ENCODE data around the gene GRID2. TPM values are rescaled to one million over a fixed set of nuclear protein-coding genes. Genes with fewer than 3 reads are reported as not detected.

The GRID2 gene
- total RNA-seq, 1 donor from 2014 or later: 0.05 TPM

DNA sequence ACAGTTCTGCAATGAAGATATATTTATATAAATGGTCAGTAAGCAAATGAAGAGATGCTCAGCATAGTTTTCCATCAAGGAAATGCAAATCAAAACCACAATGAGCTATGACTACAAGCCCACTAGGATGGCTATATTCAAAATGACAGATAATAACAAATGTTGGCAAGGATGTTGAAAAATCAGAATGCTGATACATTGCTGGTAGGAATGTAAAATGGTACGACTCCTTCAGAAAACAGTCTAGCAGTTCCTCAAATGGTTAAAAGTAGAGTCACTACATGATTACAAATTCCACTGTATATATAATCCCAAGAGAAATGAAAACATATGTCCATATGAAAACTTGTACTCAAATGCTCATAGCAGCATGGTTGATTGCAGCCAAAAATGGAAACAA lies 1099.8 kb downstream of the GRID2 start:
- DNase-seq (ENCODE audit: low spot score): no peak

- DNase-seq (ENCODE audit: low spot score): no peak
These were observed 1103.9 kb downstream of the GRID2 start for GRCh38 chr4:93407493-93408275.

- no peak for DNase-seq (ENCODE audit: low spot score)
These were observed 1105.3 kb downstream of the GRID2 start for GRCh38 chr4:93409035-93409434.

DNA sequence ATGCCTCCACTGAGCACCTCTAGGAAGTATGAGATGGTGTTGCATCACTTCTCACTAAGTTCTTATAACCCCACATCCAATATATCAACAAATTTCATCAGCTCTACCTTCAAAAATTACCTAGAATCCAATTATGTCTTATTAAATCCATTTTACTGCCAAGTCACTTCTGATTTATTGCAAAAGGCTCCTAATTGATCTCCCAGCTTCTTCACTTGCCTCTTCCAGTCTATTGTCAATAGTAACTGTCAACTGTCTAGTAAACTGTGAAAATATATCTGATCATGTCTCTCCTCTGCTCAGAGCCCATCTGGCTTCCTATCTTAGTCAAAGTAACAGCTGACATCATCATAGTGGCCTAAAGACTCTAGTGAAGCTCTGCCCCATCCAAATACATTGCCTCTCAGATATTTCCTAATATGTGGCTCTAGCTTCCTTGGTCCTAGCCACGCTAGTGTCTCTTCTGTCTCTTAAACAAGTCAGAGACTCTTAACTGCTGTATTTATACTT lies 1110.3 kb downstream of the GRID2 start:
- DNase-seq (ENCODE audit: low spot score): no peak

- no peak for DNase-seq (ENCODE audit: low spot score)
These were observed 1112.8 kb downstream of the GRID2 start for GRCh38 chr4:93416344-93417128.

DNA sequence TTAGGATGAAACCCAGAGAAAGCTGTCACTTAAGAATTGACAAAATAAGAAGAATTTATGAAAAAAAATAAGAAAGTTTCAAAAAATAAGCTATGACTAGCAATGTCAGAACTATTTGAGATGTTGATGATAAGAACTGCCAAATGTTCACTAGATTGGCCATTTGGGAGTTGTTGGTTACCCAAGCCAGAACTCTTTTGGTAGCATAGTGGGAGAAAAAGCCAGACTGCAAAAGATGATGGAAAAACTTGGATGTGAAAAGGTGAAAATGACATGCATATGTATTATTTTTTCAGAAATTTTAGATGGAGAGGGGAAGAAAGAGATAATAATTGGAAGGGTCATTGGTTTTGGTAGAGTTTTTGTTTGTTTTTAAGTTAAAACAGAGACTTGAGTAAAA lies 1127.6 kb downstream of the GRID2 start:
- DNase-seq (ENCODE audit: low spot score): no peak

GRCh38 chr4:93433840-93434239 lies 1130.1 kb downstream of the GRID2 start:
- DNase-seq (ENCODE audit: low spot score): no peak

- DNase-seq (ENCODE audit: low spot score): no peak
These were observed 1132.3 kb downstream of the GRID2 start for GRCh38 chr4:93436000-93436626.

GRCh38 chr4:93437991-93438390 lies 1134.2 kb downstream of the GRID2 start:
- no peak for DNase-seq (ENCODE audit: low spot score)

- DNase-seq (ENCODE audit: low spot score): no peak
These were observed 1141.1 kb downstream of the GRID2 start for GRCh38 chr4:93444860-93445259.

- no peak for DNase-seq (ENCODE audit: low spot score)
These were observed 1142.3 kb downstream of the GRID2 start for GRCh38 chr4:93446038-93446437.

- DNase-seq (ENCODE audit: low spot score): no peak
These were observed 1145.0 kb downstream of the GRID2 start for GRCh38 chr4:93448691-93449293.

GRCh38 chr4:93451954-93452353 lies 1148.2 kb downstream of the GRID2 start:
- no peak for DNase-seq (ENCODE audit: low spot score)

- DNase-seq (ENCODE audit: low spot score): no peak
These were observed 1157.8 kb downstream of the GRID2 start for GRCh38 chr4:93461541-93461940.

- no peak for DNase-seq (ENCODE audit: low spot score)
These were observed 1162.7 kb downstream of the GRID2 start for GRCh38 chr4:93466446-93466845.

DNA sequence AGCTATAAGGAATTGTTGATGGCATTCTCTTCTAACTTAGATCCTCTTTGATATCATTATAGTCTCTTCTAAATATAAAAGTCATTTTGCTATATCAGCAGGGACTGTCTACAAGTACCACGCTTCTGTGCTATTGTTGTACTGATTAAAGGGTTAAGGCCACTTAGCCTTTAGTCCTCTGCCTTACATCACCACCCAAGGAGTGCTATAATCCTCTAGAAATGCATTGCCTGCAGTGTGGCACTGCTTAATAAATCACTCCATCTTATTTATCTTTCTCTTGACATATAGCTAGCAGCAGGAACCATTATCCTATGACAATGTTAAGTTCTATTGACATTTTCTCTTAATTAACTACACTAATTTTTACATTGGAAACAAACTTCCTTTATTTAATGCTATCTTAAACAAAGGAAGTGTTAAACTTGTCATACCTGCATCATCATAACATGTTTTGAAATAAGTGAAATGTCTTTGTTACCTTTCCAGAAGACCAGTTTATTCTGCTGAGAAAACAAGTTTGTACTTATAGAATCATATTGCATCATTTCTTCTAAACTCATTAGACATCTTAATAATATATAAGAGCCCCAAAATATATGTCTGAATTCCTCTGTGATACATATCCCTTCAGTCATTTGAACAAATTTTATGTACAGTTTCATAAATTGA lies 1163.9 kb downstream of the GRID2 start:
- DNase-seq (ENCODE audit: low spot score): no peak

DNA sequence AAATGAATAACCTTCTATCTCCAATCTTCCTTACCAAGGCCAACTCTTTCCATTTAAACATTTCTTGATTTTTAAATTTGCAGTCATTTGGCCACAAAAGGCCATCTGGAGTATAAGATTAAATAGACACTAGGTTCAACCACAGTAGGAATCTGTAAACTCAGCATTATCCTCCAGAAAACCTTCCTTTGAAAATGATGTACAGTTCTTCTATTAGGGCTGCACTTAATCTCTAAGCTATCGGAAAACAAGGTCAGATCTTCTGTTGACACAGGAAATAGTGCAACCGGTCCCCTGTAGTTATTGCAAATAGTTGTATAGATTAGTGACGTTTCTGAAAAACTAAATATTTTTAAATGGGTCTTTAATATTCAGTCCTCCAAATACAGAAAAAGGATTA lies 1165.8 kb downstream of the GRID2 start:
- no peak for DNase-seq (ENCODE audit: low spot score)

- DNase-seq (ENCODE audit: low spot score): no peak
These were observed 1172.0 kb downstream of the GRID2 start for GRCh38 chr4:93475730-93476129.

- no peak for DNase-seq (ENCODE audit: low spot score)
These were observed 1175.0 kb downstream of the GRID2 start for GRCh38 chr4:93478805-93479204.

DNA sequence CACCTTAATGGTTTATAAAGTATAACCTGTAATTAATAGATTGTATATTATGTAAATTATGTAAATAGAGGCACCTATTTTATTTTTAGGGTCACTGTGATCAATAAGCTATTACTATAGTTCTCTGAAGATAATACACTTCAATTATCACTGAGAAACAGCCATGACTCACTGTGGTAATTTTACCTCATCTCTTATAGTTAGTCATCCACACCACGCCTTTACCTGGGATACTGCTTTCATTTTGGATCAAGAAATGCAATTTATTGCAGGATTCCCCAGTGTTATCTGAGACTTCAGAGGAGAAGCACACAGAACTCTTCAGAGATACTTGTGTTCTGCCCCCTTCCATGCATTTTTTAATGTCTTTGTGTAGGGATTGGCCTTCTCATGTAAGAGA lies 1176.7 kb downstream of the GRID2 start:
- no peak for DNase-seq (ENCODE audit: low spot score)

DNA sequence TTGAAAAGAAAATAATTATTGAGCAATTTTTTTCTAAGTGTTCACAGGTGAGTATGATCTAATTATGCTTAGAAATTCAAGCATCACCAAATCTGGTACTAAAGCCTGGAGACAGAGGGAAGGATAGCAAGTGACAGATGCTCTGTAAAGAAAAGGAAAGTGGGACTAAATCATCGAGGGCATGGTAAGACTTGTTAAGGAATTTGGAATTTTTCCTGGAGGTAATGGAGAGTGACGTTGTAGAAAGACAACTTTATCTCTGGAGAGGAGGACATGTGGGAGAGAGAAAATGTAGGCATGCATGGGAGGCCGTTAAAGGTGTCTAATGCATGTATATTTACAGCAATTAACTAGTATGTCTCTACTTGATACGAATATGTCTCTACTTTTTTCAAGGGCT lies 1191.6 kb downstream of the GRID2 start:
- DNase-seq (ENCODE audit: low spot score): no peak

GRCh38 chr4:93501244-93501643 lies 1197.5 kb downstream of the GRID2 start:
- no peak for DNase-seq (ENCODE audit: low spot score)

All from ureter (tissue), 1 donor.